ENCODE measurements around the gene HSP90AA1. TPM values are rescaled to one million over a fixed set of nuclear protein-coding genes. Genes with fewer than 3 reads are reported as not detected.
"Not testable (repeated sequence)": the region's sequence is repeated elsewhere in the genome, so short reads cannot be mapped to it uniquely, and the experiment has no call there.

HSP90AA1 gene
- 342 and 430 TPM in 2 replicates for total RNA-seq
- 493 and 775 TPM in 2 replicates for polyA plus RNA-seq
- 420 and 539 TPM in 2 replicates for polyA plus RNA-seq (2012)
- polyA minus RNA-seq (ENCODE audit: low replicate concordance): 56.7 and 74.0 TPM in 2 replicates

DNA sequence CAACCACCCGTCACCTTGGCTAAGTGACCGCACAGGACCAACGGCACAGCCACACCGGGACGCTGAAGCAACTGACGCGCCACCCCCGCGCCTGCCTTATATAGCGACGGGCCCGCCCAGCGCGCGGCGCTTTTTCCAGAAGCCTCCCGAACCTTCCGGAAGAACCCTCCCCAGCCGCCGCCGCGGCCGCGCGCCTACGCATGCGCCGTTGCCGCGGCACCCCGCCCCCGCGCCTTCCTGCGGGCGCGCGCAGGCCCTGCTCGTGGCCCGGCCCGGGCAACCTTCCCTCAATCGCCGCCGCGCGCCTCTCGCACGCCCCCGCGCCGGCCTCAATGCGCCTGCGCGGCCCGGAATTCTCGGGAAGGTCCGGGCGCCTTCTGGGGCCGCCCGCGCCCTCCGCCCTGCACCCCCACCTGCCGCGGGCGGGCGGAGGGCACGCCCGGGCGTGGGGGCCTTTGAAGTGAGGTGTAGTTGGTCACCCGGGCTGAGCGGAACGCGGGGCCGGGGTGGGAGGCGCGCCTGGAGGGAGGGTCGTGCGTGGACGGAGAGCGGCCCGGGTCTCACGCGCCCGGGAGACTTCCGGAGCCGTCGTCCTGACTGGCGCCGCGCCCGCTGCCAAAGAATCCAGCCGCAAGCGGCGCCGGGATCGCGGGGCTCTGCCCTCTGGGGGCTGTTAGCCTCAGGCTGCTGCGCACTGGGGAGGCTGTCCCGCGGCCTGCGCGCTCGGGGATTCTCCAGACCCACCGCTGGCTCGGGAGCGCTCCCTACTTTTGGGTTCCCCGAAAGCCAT, at the start of gene HSP90AA1:
Gene HSP90AA1 (minus strand): TSS at position 73 of the 790 bp plus-strand sequence. CDS start 666 bp downstream, outside the sequence.
- Histone ChIP-seq H3K36me3 (ENCODE audit: control insufficient read depth, insufficient read depth, low read length) (peaks cover 19% of the 10 kb centered on the region), H3K4me2 (ENCODE audit: extremely low read depth, insufficient read depth, low read length) (peak within 1 kb of the TSS; percentile 90), H3K4me1 (ENCODE audit: control insufficient read depth, extremely low read depth, insufficient read depth, low read length) (peaks cover 2% of the 10 kb centered on the region), H3K9me3 (ENCODE audit: control insufficient read depth, insufficient read depth, low read depth, low read length) (no peaks in the 10 kb centered on the region), H3K79me2 (ENCODE audit: control insufficient read depth, insufficient read depth, low read length) (peaks cover 38% of the 10 kb centered on the region), H2AFZ (ENCODE audit: low read length) (peak within 1 kb of the TSS; percentile 68), H4K20me1 (ENCODE audit: control insufficient read depth, extremely low read depth, insufficient read depth, low read length) (peaks cover 2% of the 10 kb centered on the region), H3K4me3 (replicated peaks in 1 of 4; ENCODE audit: control extremely low read depth in 1 of 4, insufficient read depth in 1 of 4, low read depth in 3 of 4, low read length in 4 of 4) (peak within 1 kb of the TSS; percentile 70 to 84 (median 75)), H3K27me3 (ENCODE audit: control insufficient read depth, insufficient read depth, low read length) (no peaks in the 10 kb centered on the region), H3K9ac (ENCODE audit: insufficient read depth, low read length) (peak within 1 kb of the TSS; percentile 87), H3K27ac (ENCODE audit: insufficient read depth, low read length) (peak within 1 kb of the TSS; percentile 87)
- TF ChIP-seq CTCF (conservative IDR thresholded peaks at IDR 0.05 in 1 of 2, IDR thresholded peaks at IDR 0.05 in 1 of 2; ENCODE audit: low read depth in 1 of 2, low read length in 2 of 2): peak in 1 of 2 donors; percentile 27
- no peak for TF ChIP-seq EZH2 (IDR thresholded peaks at IDR 0.05; ENCODE audit: low read length, missing control alignments)
- peak; percentile 85 to 90 for DNase-seq (ENCODE audit: low read depth in 2 of 2)

GRCh38 chr14:102135456-102135855, 48.6 kb upstream of the HSP90AA1 start:
- H3K79me2 ChIP-seq (ENCODE audit: control insufficient read depth, insufficient read depth, low read length); H3K27ac ChIP-seq (ENCODE audit: insufficient read depth, low read length); H3K36me3 ChIP-seq (ENCODE audit: control insufficient read depth, insufficient read depth, low read length); DNase-seq (ENCODE audit: low read depth in 2 of 2); H3K9ac ChIP-seq (ENCODE audit: insufficient read depth, low read length); H3K4me1 ChIP-seq (ENCODE audit: control insufficient read depth, extremely low read depth, insufficient read depth, low read length); H3K27me3 ChIP-seq (ENCODE audit: control insufficient read depth, insufficient read depth, low read length); H2AFZ ChIP-seq (ENCODE audit: low read length); H3K4me2 ChIP-seq (ENCODE audit: extremely low read depth, insufficient read depth, low read length); H3K9me3 ChIP-seq (ENCODE audit: control insufficient read depth, insufficient read depth, low read depth, low read length); H3K4me3 ChIP-seq (replicated peaks in 1 of 4; ENCODE audit: control extremely low read depth in 1 of 4, insufficient read depth in 1 of 4, low read depth in 3 of 4, low read length in 4 of 4); H4K20me1 ChIP-seq (ENCODE audit: control insufficient read depth, extremely low read depth, insufficient read depth, low read length): not testable (repeated sequence)

- not testable (repeated sequence) for H3K36me3 ChIP-seq (ENCODE audit: control insufficient read depth, insufficient read depth, low read length); H3K27me3 ChIP-seq (ENCODE audit: control insufficient read depth, insufficient read depth, low read length); H3K4me3 ChIP-seq (replicated peaks in 1 of 4; ENCODE audit: control extremely low read depth in 1 of 4, insufficient read depth in 1 of 4, low read depth in 3 of 4, low read length in 4 of 4); H3K79me2 ChIP-seq (ENCODE audit: control insufficient read depth, insufficient read depth, low read length); H3K9ac ChIP-seq (ENCODE audit: insufficient read depth, low read length); H3K9me3 ChIP-seq (ENCODE audit: control insufficient read depth, insufficient read depth, low read depth, low read length); DNase-seq (ENCODE audit: low read depth in 2 of 2); H3K27ac ChIP-seq (ENCODE audit: insufficient read depth, low read length); H3K4me2 ChIP-seq (ENCODE audit: extremely low read depth, insufficient read depth, low read length); H3K4me1 ChIP-seq (ENCODE audit: control insufficient read depth, extremely low read depth, insufficient read depth, low read length); H4K20me1 ChIP-seq (ENCODE audit: control insufficient read depth, extremely low read depth, insufficient read depth, low read length); H2AFZ ChIP-seq (ENCODE audit: low read length)
Measured at GRCh38 chr14:102134719-102135118, 47.9 kb upstream of the HSP90AA1 start.

- H3K4me3 ChIP-seq (replicated peaks in 1 of 4; ENCODE audit: control extremely low read depth in 1 of 4, insufficient read depth in 1 of 4, low read depth in 3 of 4, low read length in 4 of 4); H3K4me1 ChIP-seq (ENCODE audit: control insufficient read depth, extremely low read depth, insufficient read depth, low read length); H4K20me1 ChIP-seq (ENCODE audit: control insufficient read depth, extremely low read depth, insufficient read depth, low read length); H2AFZ ChIP-seq (ENCODE audit: low read length); H3K4me2 ChIP-seq (ENCODE audit: extremely low read depth, insufficient read depth, low read length); DNase-seq (ENCODE audit: low read depth in 2 of 2); H3K27me3 ChIP-seq (ENCODE audit: control insufficient read depth, insufficient read depth, low read length); H3K9me3 ChIP-seq (ENCODE audit: control insufficient read depth, insufficient read depth, low read depth, low read length); H3K36me3 ChIP-seq (ENCODE audit: control insufficient read depth, insufficient read depth, low read length); H3K27ac ChIP-seq (ENCODE audit: insufficient read depth, low read length); H3K9ac ChIP-seq (ENCODE audit: insufficient read depth, low read length); H3K79me2 ChIP-seq (ENCODE audit: control insufficient read depth, insufficient read depth, low read length): not testable (repeated sequence)
Measured at GRCh38 chr14:102134021-102134420, 47.2 kb upstream of the HSP90AA1 start.
